DND-41 (cell line): ENCODE measurements around the gene CDKN2B.

Experiments used
- ATAC-seq: fragments of 200-7000 bp; cut with Tn5 transposase; 3 replicates; pipeline ENCODE4 v1.9.1; 2021; ENCODE audit warnings: low read depth; ENCODE audit not compliant: insufficient read depth
- DNase-seq: peaks from one replicate; pipeline ENCODE4 v3.0.0-alpha.2; 2020
- H2AFZ ChIP-seq: 2 replicates; pipeline ENCODE4 v1.6.0; 2012; ENCODE audit warnings: low read depth, low read length
- H3K27ac ChIP-seq: 2 replicates; pipeline ENCODE4 v1.5.1; 2012; ENCODE audit warnings: low read length, inconsistent platforms
- H3K27me3 ChIP-seq: fragments of 200-600 bp; sonication (generic); 2 replicates; pipeline ENCODE4 v1.6.0; 2012; ENCODE audit warnings: low read length, mild to moderate bottlenecking, inconsistent platforms; ENCODE audit not compliant: insufficient read depth, poor library complexity
- H3K36me3 ChIP-seq: 2 replicates; pipeline ENCODE4 v1.5.1; 2012; ENCODE audit warnings: low read length, inconsistent platforms; ENCODE audit not compliant: insufficient read depth
- H3K4me1 ChIP-seq: 2 replicates; pipeline ENCODE4 v1.5.1; 2012; ENCODE audit warnings: mild to moderate bottlenecking, low read length; ENCODE audit not compliant: insufficient read depth
- H3K4me2 ChIP-seq: 2 replicates; pipeline ENCODE4 v1.6.0; 2012; ENCODE audit warnings: mild to moderate bottlenecking, moderate library complexity, low read length, inconsistent platforms; ENCODE audit not compliant: insufficient read depth
- H3K4me3 ChIP-seq, 2 experiments: fragments of 200-600 bp in 1 of 2; shearing (Covaris generic) in 1 of 2; 2 replicates each; pipeline ENCODE4 v1.5.1; 2012 to 2016; ENCODE audit warnings: inconsistent platforms in 2 of 2, low read length in 2 of 2, mild to moderate bottlenecking in 2 of 2, low read depth in 1 of 2, moderate library complexity in 1 of 2
- H3K79me2 ChIP-seq: 2 replicates; pipeline ENCODE4 v1.6.0; 2012; ENCODE audit warnings: low read length, inconsistent platforms; ENCODE audit not compliant: insufficient read depth
- H3K9ac ChIP-seq: 2 replicates; pipeline ENCODE4 v1.6.0; 2012; ENCODE audit warnings: low read depth, mild to moderate bottlenecking, inconsistent platforms, low read length, moderate library complexity
- H3K9me3 ChIP-seq: 2 replicates; pipeline ENCODE4 v1.5.1; 2012; ENCODE audit warnings: low read length, moderate library complexity, mild to moderate bottlenecking, inconsistent platforms; ENCODE audit not compliant: insufficient read depth, severe bottlenecking
- H4K20me1 ChIP-seq: 2 replicates; pipeline ENCODE4 v1.6.0; 2012; ENCODE audit warnings: low read length; ENCODE audit not compliant: insufficient read depth
- EZH2 ChIP-seq: IDR thresholded peaks from 3 replicates; pipeline ENCODE4 v1.6.1; 2012; ENCODE audit warnings: borderline replicate concordance, low read depth, mild to moderate bottlenecking, moderate library complexity, low read length, inconsistent platforms; ENCODE audit not compliant: severe bottlenecking
- TF ChIP-seq, protein P1 (sequence below): IDR thresholded peaks from 2 replicates; pipeline ENCODE4 v1.5.1; 2012; ENCODE audit warnings: borderline replicate concordance, low read length, moderate library complexity, mild to moderate bottlenecking; ENCODE audit not compliant: poor library complexity, severe bottlenecking; ENCODE audit errors: extremely low read depth

The CDKN2B gene

DNA sequence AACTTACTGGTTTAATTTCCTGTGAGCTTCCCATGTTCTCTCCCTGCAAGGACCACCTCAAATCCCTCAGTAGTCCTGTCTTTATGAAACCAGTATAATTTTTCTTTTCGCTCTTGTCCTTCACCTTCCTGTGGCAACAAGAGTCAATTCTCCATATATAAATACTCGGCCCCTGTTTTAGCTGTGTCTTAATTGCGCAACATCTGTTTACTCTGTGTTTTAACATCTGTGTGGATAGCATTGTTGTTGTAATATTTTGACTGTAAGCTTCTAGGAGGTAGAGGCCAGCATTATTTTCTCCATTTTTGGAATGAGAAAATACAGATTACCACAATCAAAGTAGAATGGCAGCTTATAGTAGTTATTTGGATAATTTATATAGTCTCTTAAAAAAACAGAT lies 30.2 kb upstream of the CDKN2B start:
- H3K4me2 ChIP-seq = no peak overlapping the region
- no peak overlapping the region for H2AFZ ChIP-seq
- no peaks in the 10 kb centered on the region for H3K9me3 ChIP-seq
- no peak overlapping the region for H3K4me3 ChIP-seq
- peaks cover 5% of the 10 kb centered on the region; the same call in 1 of the 2 replicates for H3K79me2 ChIP-seq
- H3K27ac ChIP-seq = no peak overlapping the region
- peaks cover 37% of the 10 kb centered on the region for H3K4me1 ChIP-seq
- no peak overlapping the region for H3K9ac ChIP-seq
- H4K20me1 ChIP-seq = no peaks in the 10 kb centered on the region
- DNase-seq = no peak
- TF ChIP-seq, protein P1, sequence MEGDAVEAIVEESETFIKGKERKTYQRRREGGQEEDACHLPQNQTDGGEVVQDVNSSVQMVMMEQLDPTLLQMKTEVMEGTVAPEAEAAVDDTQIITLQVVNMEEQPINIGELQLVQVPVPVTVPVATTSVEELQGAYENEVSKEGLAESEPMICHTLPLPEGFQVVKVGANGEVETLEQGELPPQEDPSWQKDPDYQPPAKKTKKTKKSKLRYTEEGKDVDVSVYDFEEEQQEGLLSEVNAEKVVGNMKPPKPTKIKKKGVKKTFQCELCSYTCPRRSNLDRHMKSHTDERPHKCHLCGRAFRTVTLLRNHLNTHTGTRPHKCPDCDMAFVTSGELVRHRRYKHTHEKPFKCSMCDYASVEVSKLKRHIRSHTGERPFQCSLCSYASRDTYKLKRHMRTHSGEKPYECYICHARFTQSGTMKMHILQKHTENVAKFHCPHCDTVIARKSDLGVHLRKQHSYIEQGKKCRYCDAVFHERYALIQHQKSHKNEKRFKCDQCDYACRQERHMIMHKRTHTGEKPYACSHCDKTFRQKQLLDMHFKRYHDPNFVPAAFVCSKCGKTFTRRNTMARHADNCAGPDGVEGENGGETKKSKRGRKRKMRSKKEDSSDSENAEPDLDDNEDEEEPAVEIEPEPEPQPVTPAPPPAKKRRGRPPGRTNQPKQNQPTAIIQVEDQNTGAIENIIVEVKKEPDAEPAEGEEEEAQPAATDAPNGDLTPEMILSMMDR = no peak
- no peak for TF ChIP-seq EZH2
- peaks cover 9% of the 10 kb centered on the region; the same call in 1 of the 2 replicates for H3K36me3 ChIP-seq
- ATAC-seq = no peak
- H3K27me3 ChIP-seq = no peaks in the 10 kb centered on the region

DNA sequence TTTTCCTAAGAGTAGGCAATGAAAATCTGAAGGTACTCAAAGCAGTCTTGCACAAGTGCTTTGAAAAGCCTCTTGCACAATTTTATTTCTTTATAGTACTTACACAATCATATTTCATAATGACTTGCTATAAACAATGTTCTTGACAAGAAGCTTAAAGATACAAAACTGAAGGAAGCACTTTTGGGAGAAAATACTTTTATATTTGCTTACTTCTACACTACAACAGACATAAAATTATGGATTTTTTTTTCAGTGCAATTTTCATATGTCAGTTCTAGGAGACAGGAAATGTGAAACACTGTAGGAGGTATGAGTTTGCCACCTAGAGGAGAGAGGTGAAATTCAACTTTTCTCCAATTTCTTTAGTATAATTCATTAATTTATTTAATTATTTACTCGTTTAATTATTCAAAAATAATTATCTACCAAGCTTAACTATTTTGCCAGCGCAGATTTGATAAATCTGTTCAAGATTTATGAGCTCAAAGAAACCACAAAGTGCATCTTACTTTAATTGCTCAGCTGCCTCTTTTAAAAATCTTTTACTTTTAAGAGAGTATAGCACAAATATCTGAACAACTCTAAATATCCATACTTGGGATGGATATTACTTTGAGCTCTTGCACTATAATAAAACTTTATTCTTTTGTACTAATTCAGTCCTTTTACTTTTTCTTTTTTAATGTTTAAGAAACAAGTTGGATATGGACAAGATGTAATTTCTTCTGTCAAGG lies 29.0 kb upstream of the CDKN2B start:
- Histone ChIP-seq H3K9me3 (no peaks in the 10 kb centered on the region), H3K79me2 (peaks cover 5% of the 10 kb centered on the region; the same call in 1 of the 2 replicates), H3K27ac (peak overlapping the region; percentile 28), H3K4me3 (no peak overlapping the region), H3K4me2 (no peak overlapping the region), H3K9ac (no peak overlapping the region), H3K36me3 (peaks cover 19% of the 10 kb centered on the region), H4K20me1 (no peaks in the 10 kb centered on the region), H2AFZ (no peak overlapping the region), H3K4me1 (peaks cover 45% of the 10 kb centered on the region), H3K27me3 (no peaks in the 10 kb centered on the region)
- ATAC-seq = peak; percentile 41; the same call in 2 of the 3 replicates
- DNase-seq = no peak
- TF ChIP-seq, protein P1 = peak; percentile 61
- no peak for TF ChIP-seq EZH2

- H3K27me3 ChIP-seq = no peaks in the 10 kb centered on the region
- H3K79me2 ChIP-seq = peaks cover 4% of the 10 kb centered on the region; the same call in 1 of the 2 replicates
- ATAC-seq = no peak
- H3K4me2 ChIP-seq = no peak overlapping the region
- DNase-seq = no peak
- TF ChIP-seq, protein P1 = no peak
- no peak for TF ChIP-seq EZH2
- peaks cover 45% of the 10 kb centered on the region for H3K4me1 ChIP-seq
- H3K27ac ChIP-seq = peak overlapping the region; percentile 39
- no peaks in the 10 kb centered on the region for H3K9me3 ChIP-seq
- no peak overlapping the region for H3K9ac ChIP-seq
- H2AFZ ChIP-seq = no peak overlapping the region
- H3K4me3 ChIP-seq = no peak overlapping the region
- H4K20me1 ChIP-seq = no peaks in the 10 kb centered on the region
- peaks cover 30% of the 10 kb centered on the region for H3K36me3 ChIP-seq
Observed at GRCh38 chr9:22036866-22037626, 27.9 kb upstream of the CDKN2B start.
